HG03342 (cell line): ENCODE results near the gene SCYGR2.

Experiments used
- ATAC-seq: cut with Tn5 transposase; IDR thresholded peaks from one replicate; pipeline ENCODE4 v1.9.1; 2021; ENCODE audit warnings: mild to moderate bottlenecking, moderate library complexity; ENCODE audit not compliant: unreplicated experiment

Gene SCYGR2

DNA sequence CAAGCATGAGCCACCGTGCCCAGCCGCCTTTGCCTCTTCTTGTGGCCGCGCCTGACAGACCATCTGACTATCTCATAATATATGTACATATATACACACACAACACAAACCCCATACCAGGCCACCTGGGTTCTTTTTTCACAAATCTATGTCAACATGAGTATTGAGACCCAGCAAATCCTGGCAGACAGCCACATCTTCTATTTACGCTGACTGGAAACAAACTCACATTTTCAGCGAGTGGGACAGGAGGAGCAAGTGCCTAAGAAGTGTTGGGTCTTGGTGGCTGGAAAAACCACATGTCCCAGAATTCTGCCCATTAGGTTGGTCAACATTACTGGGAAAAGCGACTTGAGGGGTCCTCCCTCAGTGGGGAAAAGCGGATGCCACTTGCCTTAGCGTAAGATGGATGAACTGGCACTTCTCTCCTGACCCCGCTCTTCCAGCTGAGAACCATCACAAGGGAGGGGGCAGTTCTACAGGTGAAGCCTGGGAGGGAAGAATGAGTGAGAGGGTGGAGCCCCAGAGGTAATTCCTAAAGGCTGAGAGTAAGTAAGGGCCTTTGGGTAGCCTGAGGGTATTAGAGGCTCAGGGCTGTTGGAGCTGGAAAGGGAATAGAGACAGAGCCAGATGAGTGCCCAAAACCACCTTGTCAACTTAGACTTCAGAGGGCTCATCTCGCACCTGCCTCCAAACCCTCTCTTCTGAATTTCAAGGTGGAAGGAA is 14.0 kb downstream of the SCYGR2 start:
- no peak for ATAC-seq

GRCh38 chr2:227613272-227613660 is 14.6 kb downstream of the SCYGR2 start:
- no peak for ATAC-seq

DNA sequence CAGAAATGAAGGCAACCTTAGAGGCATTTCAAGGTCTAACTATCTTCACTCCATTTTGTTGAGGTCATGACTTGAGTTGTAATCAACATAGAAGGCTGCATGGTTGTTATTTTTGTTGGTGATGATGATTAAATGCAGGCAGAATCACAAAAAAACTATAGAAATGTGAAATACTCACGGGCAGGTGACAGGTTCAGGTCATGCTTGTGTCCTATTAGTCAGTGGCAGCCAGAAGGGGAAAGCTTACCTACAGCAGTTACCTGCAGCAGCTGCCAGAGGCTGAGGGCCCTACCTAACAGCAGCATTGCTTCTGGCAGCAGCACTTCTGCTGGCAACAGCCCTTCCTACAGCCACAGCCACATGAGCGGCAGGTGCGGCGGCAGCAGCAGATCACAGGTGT is 15.6 kb downstream of the SCYGR2 start:
- ATAC-seq: no peak

DNA sequence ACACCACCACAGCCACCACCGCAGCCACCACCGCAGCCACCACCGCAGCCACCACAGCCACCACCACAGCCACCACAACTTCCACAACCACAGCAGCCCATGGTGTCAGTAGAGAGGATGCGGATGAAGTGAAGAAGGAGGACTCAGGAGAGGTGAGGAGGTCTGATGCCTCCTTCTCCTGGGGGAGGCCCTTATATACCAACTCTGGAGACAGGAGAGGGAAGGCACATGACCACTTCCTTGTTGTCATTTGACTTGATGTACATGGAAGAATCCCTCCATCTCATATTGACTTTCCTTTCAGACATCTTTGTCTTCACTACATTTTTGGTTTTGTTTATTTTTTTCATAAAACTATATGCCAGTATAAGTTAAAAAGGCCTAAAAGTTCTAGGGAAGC is 16.0 kb downstream of the SCYGR2 start, which contains the start of gene SCYGR3:
Gene SCYGR3, minus strand, starts transcription at position 101 of the 400 bp plus-strand sequence. Its CDS starts 0 bp downstream, at position 101.
- ATAC-seq: no peak

- no peak for ATAC-seq
These were observed 16.5 kb downstream of the SCYGR2 start for GRCh38 chr2:227615181-227615580.

GRCh38 chr2:227615906-227616305 is 17.2 kb downstream of the SCYGR2 start:
- ATAC-seq: no peak

GRCh38 chr2:227616631-227617030 is 17.9 kb downstream of the SCYGR2 start:
- ATAC-seq: no peak

GRCh38 chr2:227617316-227618230 is 18.9 kb downstream of the SCYGR2 start, which contains the start of gene SCYGR4:
SCYGR4 (plus strand) TSS chr2:227617498; CDS start chr2:227617498, 0 bp downstream.
- no peak for ATAC-seq

DNA sequence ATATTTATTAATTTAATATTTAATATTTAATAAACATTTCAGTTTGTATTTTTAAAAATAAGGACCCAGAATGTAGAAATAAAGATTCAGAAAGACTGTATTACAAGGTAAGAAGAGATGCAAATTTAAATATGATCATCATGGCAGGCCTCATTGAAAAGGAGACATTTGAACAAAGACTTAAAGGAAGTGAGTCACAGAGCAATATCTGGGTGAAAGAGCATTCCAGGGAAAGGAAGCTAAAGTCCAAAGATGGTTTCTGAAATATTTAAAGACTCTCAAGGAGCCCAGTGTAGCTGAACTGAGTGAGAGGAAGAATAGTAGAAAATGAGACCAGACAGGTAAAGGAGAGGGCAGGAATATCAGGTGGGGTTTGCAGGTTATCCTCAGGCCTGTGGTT is 24.5 kb downstream of the SCYGR2 start:
- ATAC-seq: no peak

- ATAC-seq: no peak
These were observed 26.7 kb downstream of the SCYGR2 start for GRCh38 chr2:227625420-227625819.

DNA sequence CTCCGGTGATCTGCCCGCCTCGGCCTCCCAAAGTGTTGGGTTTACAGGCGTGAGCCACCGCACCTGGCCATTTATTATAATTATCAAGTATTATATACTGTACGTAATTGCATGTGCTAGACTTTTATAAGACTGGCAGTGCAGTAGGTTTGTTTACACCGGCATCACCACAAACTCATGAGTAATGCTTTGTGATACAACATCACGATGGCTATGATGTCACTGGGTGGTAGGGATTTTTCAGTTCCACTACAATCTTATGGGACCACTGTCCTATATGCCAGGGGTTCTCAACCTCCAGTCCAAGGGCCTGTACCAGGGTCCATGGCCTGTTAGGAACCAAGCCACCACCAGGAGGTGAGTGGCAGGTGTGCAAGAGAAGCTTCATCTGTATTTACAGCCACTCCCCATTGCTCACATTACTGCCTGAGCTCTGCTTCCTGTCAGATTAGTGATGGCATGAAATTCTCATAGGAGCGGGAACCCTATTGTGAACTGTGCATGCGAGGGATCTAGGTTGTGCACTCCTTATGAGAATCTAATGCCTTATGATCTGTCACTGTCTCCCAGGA is 28.0 kb downstream of the SCYGR2 start:
- no peak for ATAC-seq

- peak; percentile 97 for ATAC-seq
These were observed 29.1 kb downstream of the SCYGR2 start for GRCh38 chr2:227627769-227628168.

DNA sequence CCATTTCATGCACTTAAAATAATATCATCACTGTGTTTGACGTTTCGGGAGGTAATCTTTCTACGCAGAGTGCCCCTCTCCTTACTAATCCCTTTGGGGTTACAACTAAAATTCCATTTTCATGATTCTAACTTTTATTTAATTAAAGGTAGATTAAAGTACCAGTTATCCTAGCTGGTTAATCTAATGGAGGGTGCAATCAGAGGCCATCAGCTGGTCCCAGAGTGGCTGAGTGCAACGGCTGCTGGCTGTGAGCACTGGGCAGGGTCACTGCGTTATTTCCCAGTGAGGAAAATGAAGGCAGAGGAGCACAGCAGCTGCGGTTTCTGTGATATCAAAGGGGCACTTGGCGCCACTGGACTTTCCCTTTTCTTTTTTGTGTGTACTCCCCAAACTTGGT is 30.7 kb downstream of the SCYGR2 start:
- ATAC-seq: no peak

DNA sequence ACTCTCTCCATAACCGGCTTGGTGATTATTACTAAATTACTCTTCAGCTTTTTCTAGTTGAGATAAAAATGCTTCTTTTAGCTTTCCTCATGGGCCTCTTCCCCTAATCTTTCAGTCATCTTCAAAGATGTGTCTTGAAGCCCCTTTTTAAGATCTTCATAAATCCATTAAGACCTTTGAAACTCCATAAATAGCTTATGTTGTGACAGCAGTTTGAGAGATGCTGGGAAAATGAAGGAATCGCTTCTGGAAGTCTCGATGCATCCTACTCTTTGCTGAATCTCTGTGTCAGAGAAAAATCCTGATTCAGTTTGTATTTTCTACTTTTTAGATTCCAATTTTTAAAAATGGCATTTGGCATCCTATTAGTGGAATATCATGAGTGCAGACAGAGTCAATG is 31.6 kb downstream of the SCYGR2 start:
- ATAC-seq: no peak

DNA sequence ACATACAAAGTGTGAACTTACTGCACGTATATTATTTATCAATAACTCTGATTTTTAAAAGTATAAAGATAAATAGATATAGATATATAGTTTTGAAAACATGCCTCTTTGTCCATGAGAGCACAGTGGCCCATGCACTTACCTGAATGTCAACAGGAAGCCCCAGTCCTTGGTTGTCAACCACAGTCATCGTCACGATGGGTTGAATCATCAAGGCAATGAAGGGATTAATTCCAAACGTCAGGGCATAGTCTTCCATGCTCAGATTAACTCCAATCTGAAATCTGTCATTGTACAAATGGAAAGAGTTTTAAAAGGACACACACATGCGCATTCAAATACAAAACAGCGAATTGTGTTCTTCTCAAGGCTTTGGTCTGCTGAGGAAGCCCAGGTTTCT is 34.1 kb downstream of the SCYGR2 start:
- ATAC-seq: no peak

GRCh38 chr2:227634201-227634600 is 35.5 kb downstream of the SCYGR2 start:
- no peak for ATAC-seq

DNA sequence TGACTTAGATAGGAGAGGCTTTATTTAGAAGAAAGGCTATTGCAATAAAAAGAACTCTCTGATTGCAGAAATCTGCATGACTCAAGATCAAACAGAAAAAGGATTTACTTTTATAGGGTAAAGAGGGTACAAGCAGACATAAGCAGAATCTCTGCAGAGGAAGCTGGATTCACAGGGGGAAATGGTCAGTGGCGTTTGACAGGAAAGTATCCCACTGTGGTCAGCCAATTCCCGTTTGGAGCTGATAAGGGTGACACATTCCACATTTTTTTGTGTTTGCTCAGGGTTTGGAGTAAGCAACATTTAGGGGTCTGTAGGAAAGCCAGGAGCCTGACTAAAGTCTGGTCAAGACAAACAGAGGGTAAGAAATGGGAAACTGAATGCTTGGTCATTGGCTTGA is 44.0 kb downstream of the SCYGR2 start:
- ATAC-seq: no peak

- ATAC-seq: no peak
These were observed 45.4 kb downstream of the SCYGR2 start for GRCh38 chr2:227643990-227644551.
